Vagina (tissue), 2 donors: ENCODE measurements around the gene CPNE9. TPM values are rescaled to one million over a fixed set of nuclear protein-coding genes. Genes with fewer than 3 reads are reported as not detected.
A peak's percentile ranks its signal among the peaks of the same experiment; 100 is the strongest.

ENCODE experiments used
- DNase-seq, 2 donors: peaks; one replicate each; pipeline ENCODE4 v3.0.0-alpha.2; 2017; ENCODE audit errors: extremely low spot score in 2 of 2
- H3K27ac ChIP-seq: fragments of 200-600 bp; sonication (generic); one replicate; pipeline ENCODE4 v1.5.1; 2019
- H3K27me3 ChIP-seq: fragments of 200-600 bp; sonication (generic); one replicate; pipeline ENCODE4 v1.5.1; 2019
- H3K36me3 ChIP-seq, 2 donors: fragments of 200-600 bp; sonication (generic); one replicate each; pipeline ENCODE4 v1.5.1; 2017 to 2019
- H3K4me1 ChIP-seq: fragments of 200-600 bp; sonication (generic); one replicate; pipeline ENCODE4 v1.5.1; 2019
- H3K4me3 ChIP-seq, 2 donors: fragments of 200-600 bp; sonication (generic); 1 replicate in 1 of 2; 2 replicates in 1 of 2; pipeline ENCODE4 v1.5.1; 2016 to 2019
- H3K9me3 ChIP-seq: fragments of 200-600 bp; sonication (generic); one replicate; pipeline ENCODE4 v1.5.1; 2019
- POLR2A ChIP-seq, 2 donors: fragments of 450-650 bp; IDR thresholded peaks; one replicate each; pipeline ENCODE4 v1.6.1; 2017; ENCODE audit warnings: antibody characterized with exemption in 2 of 2, mild to moderate bottlenecking in 2 of 2, moderate library complexity in 2 of 2
- POLR2AphosphoS5 ChIP-seq, 2 donors: sonication (generic); formaldehyde crosslinking; IDR thresholded peaks; one replicate each; pipeline ENCODE4 v1.9.0; 2017; ENCODE audit warnings: antibody characterized with exemption in 2 of 2, mild to moderate bottlenecking in 2 of 2, low read depth in 1 of 2; ENCODE audit not compliant: insufficient read depth in 1 of 2
- intact Hi-C: fragments of 100-400 bp; cut with DNase I; formaldehyde crosslinking; loops from one replicate; pipeline ENCODE4 v1.15.1; 2023
- total RNA-seq: library from RNA; depleted of rRNA; stranded (reverse); fragments of >200 nt; gene quantifications from one replicate; pipeline ENCODE4 v1.2.3, GENCODE V29; 2016
- TF ChIP-seq, protein P1 (sequence below), 3 experiments: fragments of 450-650 bp in 2 of 3; fragments of 200-600 bp in 1 of 3; sonication (generic) in 1 of 3; IDR thresholded peaks; one replicate each; pipeline ENCODE4 v1.5.1; 2017 to 2019; ENCODE audit warnings: antibody characterized with exemption in 3 of 3, mild to moderate bottlenecking in 2 of 3, moderate library complexity in 2 of 3

Gene CPNE9
- total RNA-seq, 1 donor from 2014 or later: not detected

DNA sequence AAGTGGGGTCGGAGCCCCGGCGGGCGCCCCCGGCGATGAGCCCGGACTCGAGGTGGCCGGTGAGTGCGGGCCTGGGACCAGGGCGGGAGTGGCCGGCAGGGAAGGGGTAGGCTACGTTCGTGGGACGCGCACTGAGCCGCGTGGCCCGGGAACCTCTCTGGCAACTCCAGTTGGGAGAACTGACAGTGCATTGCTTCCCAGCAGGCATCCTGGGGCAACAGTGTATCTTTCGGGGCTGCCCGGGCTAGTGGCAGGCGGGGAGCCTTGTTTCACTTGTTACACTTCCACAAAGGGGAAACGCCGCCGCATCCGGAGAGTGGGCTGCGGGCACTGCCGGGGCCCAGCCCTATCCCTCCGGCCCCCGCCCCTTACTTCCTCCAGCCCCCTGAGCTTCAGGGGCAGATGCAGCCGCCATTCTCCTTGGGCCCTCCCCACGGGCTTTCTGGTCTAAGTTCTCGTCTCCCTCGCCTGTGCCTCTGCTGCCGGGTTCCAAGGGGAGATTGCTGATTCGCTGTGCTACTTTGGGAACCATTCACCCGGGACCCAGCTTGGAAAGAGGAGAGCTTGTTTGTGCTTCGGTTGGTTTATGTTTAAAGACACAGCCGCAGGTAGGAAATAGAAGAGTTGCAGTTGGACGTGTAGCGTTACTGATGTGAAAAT lies 28.6 kb downstream of the CPNE9 start:
- TF ChIP-seq POLR2A (IDR thresholded peaks at IDR 0.05): no peak
- no peak for TF ChIP-seq POLR2AphosphoS5 (IDR thresholded peaks at IDR 0.05; ENCODE audit: insufficient read depth in 1 of 2, low read depth in 1 of 2)
- TF ChIP-seq, protein P1, sequence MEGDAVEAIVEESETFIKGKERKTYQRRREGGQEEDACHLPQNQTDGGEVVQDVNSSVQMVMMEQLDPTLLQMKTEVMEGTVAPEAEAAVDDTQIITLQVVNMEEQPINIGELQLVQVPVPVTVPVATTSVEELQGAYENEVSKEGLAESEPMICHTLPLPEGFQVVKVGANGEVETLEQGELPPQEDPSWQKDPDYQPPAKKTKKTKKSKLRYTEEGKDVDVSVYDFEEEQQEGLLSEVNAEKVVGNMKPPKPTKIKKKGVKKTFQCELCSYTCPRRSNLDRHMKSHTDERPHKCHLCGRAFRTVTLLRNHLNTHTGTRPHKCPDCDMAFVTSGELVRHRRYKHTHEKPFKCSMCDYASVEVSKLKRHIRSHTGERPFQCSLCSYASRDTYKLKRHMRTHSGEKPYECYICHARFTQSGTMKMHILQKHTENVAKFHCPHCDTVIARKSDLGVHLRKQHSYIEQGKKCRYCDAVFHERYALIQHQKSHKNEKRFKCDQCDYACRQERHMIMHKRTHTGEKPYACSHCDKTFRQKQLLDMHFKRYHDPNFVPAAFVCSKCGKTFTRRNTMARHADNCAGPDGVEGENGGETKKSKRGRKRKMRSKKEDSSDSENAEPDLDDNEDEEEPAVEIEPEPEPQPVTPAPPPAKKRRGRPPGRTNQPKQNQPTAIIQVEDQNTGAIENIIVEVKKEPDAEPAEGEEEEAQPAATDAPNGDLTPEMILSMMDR (IDR thresholded peaks at IDR 0.05): no peak
- H3K9me3 ChIP-seq: no peaks in the 10 kb centered on the region
- DNase-seq: no peak
- intact Hi-C loops: loop anchor here (10.0 kb wide), 2 partner anchors 63 to 183 kb away; partner anchors contain the start of genes ARPC4, IL17RC and TADA3
- peak overlapping the region; percentile 65 to 87 for H3K4me3 ChIP-seq
- H3K27me3 ChIP-seq: no peaks in the 10 kb centered on the region
- H3K27ac ChIP-seq: peak overlapping the region; percentile 94
- H3K36me3 ChIP-seq: peaks cover 0 to 10% of the 10 kb centered on the region in 2 donors
- peaks cover 30% of the 10 kb centered on the region for H3K4me1 ChIP-seq

- no peaks in the 10 kb centered on the region for H3K27me3 ChIP-seq
- H3K9me3 ChIP-seq: no peaks in the 10 kb centered on the region
- peak overlapping the region; percentile 94 for H3K27ac ChIP-seq
- peak overlapping the region; percentile 65 to 87 for H3K4me3 ChIP-seq
- no peak for DNase-seq
- peaks cover 30% of the 10 kb centered on the region for H3K4me1 ChIP-seq
- intact Hi-C loops: loop anchor here (10.0 kb wide), 2 partner anchors 62 to 182 kb away; partner anchors contain the start of genes ARPC4, IL17RC and TADA3
- peaks cover 0 to 10% of the 10 kb centered on the region in 2 donors for H3K36me3 ChIP-seq
- TF ChIP-seq POLR2AphosphoS5 (IDR thresholded peaks at IDR 0.05; ENCODE audit: insufficient read depth in 1 of 2, low read depth in 1 of 2) (no peak), POLR2A (IDR thresholded peaks at IDR 0.05) (no peak)
- TF ChIP-seq, protein P1 (IDR thresholded peaks at IDR 0.05): no peak
Observed at GRCh38 chr3:9732740-9733115, 29.1 kb downstream of the CPNE9 start.

DNA sequence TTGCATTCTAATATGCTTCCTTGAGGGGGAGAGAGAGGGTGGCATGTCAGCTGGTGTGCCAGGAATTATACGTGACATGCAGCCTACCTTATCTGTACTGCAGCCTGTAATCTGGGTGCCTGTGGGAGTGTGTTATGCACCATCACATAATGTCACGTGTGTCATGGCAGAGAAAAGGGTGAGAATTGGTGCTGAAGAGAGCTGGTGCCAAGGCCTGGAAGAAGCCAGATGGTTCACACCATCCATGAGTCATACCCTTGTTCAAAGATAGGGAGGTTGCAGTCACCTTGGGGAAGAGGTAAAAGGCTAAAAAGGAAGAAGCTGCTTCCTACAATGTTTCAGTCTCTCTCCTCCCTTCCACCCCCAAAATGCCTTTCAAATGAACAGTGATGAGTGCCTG lies 33.2 kb downstream of the CPNE9 start:
- no peaks in the 10 kb centered on the region for H3K9me3 ChIP-seq
- no peaks in the 10 kb centered on the region for H3K27me3 ChIP-seq
- peaks cover 10 to 45% of the 10 kb centered on the region in 2 donors for H3K36me3 ChIP-seq

DNA sequence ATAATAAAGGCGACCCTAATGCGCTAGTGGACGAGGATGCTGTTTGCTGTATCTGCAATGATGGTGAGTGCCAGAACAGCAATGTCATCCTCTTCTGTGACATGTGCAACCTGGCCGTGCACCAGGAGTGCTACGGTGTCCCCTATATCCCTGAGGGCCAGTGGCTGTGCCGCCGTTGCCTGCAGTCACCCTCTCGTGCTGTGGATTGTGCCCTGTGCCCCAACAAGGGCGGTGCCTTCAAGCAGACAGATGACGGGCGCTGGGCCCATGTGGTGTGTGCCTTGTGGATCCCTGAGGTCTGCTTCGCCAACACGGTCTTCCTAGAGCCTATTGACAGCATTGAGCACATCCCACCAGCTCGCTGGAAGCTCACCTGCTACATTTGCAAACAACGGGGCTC lies 35.5 kb downstream of the CPNE9 start:
- no peak for DNase-seq
- no peaks in the 10 kb centered on the region for H3K27me3 ChIP-seq
- no peaks in the 10 kb centered on the region for H3K9me3 ChIP-seq
- H3K27ac ChIP-seq: no peak overlapping the region
- H3K36me3 ChIP-seq: peaks cover 10 to 69% of the 10 kb centered on the region in 2 donors
- H3K4me1 ChIP-seq: peaks cover 1% of the 10 kb centered on the region
- no peak for TF ChIP-seq POLR2A (IDR thresholded peaks at IDR 0.05)
- no peak for TF ChIP-seq POLR2AphosphoS5 (IDR thresholded peaks at IDR 0.05; ENCODE audit: insufficient read depth in 1 of 2, low read depth in 1 of 2)
- TF ChIP-seq, protein P1 (IDR thresholded peaks at IDR 0.05): no peak
- no peak overlapping the region for H3K4me3 ChIP-seq
- intact Hi-C loops: loop anchor here (10.0 kb wide), 2 partner anchors 56 to 176 kb away; partner anchors contain the start of genes ARPC4, IL17RC and TADA3

More for the DNA sequence above, 33.2 kb downstream of the CPNE9 start:
- no peak overlapping the region for H3K27ac ChIP-seq
- DNase-seq: no peak
- no peak for TF ChIP-seq POLR2A (IDR thresholded peaks at IDR 0.05)
- TF ChIP-seq, protein P1 (IDR thresholded peaks at IDR 0.05): no peak
- TF ChIP-seq POLR2AphosphoS5 (IDR thresholded peaks at IDR 0.05; ENCODE audit: insufficient read depth in 1 of 2, low read depth in 1 of 2): no peak
- no peak overlapping the region for H3K4me3 ChIP-seq
- intact Hi-C loops: loop anchor here (10.0 kb wide), 2 partner anchors 58 to 178 kb away; partner anchors contain the start of genes ARPC4, IL17RC and TADA3
- H3K4me1 ChIP-seq: peaks cover 23% of the 10 kb centered on the region

GRCh38 chr3:9742560-9742959 lies 38.9 kb downstream of the CPNE9 start:
- TF ChIP-seq POLR2A (IDR thresholded peaks at IDR 0.05): no peak
- no peak for TF ChIP-seq POLR2AphosphoS5 (IDR thresholded peaks at IDR 0.05; ENCODE audit: insufficient read depth in 1 of 2, low read depth in 1 of 2)
- TF ChIP-seq, protein P1 (IDR thresholded peaks at IDR 0.05): no peak
- H3K4me1 ChIP-seq: no peaks in the 10 kb centered on the region
- no peak for DNase-seq
- no peak overlapping the region for H3K4me3 ChIP-seq
- H3K9me3 ChIP-seq: no peaks in the 10 kb centered on the region
- no peak overlapping the region for H3K27ac ChIP-seq
- peaks cover 10 to 90% of the 10 kb centered on the region in 2 donors for H3K36me3 ChIP-seq
- intact Hi-C loops: no loop called here
- no peaks in the 10 kb centered on the region for H3K27me3 ChIP-seq
